HG03565 (cell line): ENCODE results near the gene IQGAP1.
"Not testable (repeated sequence)": the region's sequence is repeated elsewhere in the genome, so short reads cannot be mapped to it uniquely, and the experiment has no call there.

Experiments used
- ATAC-seq: cut with Tn5 transposase; IDR thresholded peaks from one replicate; pipeline ENCODE4 v1.9.1; 2021; ENCODE audit warnings: mild to moderate bottlenecking, moderate library complexity; ENCODE audit not compliant: unreplicated experiment

IQGAP1 gene

DNA sequence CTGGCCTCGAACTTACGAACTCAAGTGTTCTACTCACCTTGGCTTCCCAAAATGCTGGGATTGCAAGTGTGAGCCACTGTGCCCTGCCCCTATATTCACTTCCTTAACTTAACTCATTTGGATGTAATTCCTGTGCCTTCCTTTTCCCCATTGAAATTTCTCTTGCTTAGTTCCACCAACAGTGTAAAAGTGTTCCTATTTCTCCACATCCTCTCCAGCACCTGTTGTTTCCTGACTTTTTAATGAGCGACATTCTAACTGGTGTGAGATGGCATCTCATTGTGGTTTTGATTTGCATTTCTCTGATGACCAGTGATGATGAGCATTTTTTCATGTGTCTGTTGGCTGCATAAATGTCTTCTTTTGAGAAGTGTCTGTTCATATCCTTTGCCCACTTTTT lies 21.5 kb downstream of the IQGAP1 start:
- not testable (repeated sequence) for ATAC-seq

- ATAC-seq = not testable (repeated sequence)
These were observed 22.3 kb downstream of the IQGAP1 start for GRCh38 chr15:90410316-90410715.

DNA sequence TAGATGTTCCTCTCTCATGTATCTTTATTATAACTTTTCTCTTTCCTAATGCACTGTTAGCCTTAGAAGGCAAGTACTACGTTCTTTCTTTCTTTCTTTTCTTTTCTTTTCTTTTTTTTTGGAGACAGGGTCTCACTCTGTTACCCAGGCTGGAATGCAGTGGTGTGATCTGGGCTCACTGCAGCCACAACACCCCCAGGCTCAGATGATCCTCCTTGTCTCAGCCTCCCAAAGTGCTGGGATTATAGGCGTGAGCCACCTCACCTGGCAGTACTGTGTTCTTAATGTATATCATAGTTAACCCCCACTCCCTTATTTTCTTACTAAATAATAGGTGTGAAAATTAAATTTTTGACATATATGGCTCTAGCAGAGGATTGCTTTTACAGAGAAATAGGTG lies 23.1 kb downstream of the IQGAP1 start:
- no peak for ATAC-seq

DNA sequence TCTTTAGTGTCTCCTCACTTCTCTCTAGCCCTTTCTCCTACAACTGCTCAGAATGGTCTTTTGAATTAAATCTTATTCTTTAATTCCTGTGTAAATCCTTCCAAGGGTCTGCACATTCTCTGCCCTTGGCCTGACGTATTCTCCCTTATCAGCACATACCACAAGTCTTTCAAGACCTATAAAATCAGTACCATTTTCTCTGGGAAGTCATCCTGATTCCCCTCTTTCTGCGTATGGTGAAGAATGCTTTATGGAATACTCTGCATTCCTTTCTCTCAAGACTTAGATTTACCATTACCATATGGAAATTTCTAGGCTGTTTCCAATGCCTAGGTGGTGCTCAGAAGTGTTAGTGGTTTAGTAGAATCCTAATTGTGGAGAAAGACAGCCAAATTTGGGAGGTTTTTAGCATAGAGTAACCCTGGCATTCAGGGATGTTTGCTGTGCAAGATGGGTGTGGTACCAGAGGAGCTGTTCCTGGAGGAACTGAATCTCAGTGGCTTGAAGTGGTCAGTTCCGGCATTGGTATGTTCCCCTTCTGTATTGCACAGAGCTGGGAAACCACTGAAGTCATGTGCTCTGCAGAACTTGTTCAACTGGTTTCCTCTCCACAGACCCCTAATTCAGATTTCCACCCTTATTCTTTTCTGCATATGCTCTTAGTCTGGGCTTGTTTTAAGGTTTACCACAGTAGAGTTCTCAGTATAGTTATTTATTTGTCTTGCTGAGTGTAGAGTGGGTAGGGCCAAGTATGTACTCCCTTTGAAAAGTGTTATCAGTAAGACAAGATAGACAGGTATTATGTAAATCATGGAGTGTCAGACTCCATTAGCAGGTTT lies 24.5 kb downstream of the IQGAP1 start:
- ATAC-seq = peak; percentile 90

- ATAC-seq = no peak
These were observed 25.7 kb downstream of the IQGAP1 start for GRCh38 chr15:90413411-90414379.

DNA sequence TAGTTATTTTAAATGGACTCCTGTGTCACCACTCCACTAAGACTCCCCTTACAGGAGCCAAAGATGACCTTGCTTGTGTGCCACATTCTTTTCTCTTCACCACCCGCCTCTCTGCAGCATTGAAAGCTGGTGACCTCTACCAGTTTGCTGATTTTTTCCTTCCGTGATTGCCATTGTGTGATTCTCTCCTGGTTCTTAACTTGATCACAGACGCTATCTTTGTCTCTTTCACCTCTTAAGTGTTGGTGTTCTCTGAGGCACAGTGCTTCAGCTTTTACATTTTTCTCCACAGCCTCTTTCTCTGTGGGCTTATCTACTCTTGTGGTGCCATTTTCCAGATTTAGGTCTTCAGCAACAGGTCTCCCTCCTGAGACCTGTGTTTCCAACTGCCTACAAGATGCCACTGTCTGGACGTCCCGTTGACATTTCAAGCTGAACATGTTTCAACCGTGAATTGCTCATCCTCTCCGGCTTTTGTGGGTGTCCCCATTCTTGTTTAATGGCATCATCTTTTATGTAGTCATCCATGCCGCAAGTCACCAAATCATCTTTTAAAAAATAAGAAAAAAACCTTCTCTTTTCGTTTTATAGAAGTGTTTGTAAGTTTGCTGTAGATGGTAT lies 26.5 kb downstream of the IQGAP1 start:
- ATAC-seq = no peak

DNA sequence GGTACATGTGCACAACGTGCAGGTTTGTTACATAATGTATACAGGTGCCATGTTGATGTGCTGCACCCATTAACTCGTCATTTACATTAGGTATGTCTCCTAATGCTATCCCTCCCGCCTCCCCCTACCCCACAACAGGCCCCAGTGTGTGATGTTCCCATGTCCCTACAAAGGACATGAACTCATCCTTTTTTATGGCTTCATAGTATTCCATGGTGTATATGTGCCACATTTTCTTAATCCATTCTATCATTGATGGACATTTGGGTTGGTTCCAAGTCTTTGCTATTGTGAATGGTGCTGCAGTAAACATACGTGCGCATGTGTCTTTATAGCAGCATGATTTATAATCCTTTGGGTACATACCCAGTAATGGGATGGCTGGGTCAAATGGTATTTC lies 28.0 kb downstream of the IQGAP1 start:
- not testable (repeated sequence) for ATAC-seq

DNA sequence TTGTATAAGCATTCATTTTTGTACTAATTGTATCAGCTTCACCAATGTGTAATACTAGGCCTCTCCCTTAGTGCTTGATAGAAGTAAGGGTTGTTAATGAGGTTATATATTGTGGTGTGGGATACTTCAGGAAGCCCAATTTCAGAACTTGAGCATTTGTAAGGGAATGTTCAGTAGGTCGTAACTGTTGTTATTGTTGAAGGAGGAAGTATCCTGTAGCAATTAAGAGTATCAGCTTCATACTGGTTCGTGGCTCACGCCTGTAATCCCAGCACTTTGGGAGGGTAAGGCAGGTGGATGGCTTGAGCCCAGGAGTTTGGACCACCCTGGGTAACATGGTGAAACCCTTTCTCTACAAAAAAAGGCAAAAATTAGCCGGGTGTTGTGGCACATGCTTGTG lies 30.6 kb downstream of the IQGAP1 start:
- no peak for ATAC-seq

GRCh38 chr15:90419206-90419605 lies 31.2 kb downstream of the IQGAP1 start:
- ATAC-seq = no peak

DNA sequence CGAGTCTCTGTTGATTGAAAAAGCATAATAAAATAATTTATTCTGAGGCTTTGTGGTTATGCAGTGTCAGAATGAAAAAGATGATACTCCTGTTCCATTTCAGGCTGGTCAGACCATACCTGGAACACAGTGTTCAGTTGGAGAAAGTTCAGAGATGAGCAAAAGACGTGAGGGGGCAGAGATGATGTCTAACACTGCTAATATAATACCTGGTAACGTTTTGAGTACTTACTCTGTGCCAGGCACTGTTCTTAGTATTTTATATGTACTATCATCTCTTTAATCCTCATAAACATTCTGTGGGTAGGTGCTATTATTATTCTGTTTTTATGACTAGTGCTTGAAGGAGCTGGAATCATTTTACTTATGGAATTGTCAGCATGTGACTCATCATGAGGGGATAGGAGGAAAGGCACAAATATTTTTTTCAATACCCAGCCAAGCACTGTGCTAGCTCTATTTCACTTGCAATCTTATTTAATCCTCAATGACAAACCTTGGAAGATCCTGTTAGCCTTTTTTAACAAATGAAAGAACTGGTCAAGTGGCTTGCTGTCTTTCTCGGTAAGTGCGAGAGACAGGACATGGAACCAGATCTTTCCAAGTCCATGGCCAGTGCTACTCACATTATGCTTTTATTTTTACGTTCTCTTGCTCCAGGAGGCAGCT lies 31.8 kb downstream of the IQGAP1 start:
- ATAC-seq = no peak

DNA sequence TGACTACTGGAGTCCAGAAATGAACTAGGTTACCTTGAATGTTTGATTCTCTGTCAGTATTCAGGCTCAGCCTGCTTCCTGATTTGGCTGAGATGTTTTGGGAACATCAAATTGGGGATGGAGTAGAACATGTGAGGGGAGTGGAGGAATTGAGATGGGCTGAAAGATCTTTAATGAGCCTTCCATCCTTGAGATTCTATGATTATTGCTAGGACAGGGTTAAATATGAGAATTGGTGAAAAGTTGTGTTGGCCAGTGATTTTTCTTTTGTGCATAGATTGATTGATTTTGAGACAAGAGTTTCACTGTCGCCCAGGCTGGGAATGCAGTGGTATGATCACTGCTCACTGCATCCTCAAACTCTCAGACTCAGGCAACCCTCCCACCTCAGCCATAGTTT lies 32.4 kb downstream of the IQGAP1 start:
- ATAC-seq = no peak

DNA sequence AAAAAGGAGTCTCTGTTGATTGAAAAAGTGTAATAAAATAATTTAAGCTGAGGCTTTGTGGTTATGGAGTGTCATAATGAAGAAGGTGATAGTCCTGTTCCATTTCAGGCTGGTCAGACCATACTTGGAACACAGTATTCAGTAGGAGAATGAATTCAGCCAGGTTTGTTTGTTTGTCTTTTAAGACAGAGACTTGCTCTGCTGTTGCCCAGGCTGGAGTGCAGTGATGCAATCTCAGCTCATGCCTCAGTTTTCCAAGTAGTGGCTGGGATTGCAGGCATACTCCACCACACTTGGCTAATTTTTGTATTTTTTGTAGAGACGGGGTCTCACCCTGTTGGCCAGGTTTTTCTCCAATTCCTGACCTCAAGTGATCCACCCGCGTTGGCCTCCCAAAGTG lies 33.5 kb downstream of the IQGAP1 start:
- no peak for ATAC-seq

DNA sequence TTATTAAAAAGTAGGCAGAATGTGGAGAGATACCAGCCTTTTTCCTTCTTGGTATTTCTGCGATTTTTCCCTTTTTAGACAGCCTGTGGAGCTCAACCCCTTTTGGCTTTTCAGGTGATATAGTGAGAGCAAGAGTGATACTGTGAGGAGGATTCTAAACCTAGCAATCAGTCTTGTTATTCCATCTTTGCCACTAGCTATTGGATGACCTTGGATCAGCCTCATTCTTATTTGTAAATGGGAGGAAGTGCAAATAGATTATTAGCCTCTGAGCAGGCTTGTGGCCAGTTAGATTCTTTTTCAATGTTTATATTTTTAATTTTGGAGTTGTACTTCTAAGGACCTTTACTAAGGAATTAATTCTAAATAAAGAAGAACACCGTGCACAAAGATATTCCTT lies 34.0 kb downstream of the IQGAP1 start:
- ATAC-seq = no peak

GRCh38 chr15:90422936-90423335 lies 34.9 kb downstream of the IQGAP1 start:
- no peak for ATAC-seq

DNA sequence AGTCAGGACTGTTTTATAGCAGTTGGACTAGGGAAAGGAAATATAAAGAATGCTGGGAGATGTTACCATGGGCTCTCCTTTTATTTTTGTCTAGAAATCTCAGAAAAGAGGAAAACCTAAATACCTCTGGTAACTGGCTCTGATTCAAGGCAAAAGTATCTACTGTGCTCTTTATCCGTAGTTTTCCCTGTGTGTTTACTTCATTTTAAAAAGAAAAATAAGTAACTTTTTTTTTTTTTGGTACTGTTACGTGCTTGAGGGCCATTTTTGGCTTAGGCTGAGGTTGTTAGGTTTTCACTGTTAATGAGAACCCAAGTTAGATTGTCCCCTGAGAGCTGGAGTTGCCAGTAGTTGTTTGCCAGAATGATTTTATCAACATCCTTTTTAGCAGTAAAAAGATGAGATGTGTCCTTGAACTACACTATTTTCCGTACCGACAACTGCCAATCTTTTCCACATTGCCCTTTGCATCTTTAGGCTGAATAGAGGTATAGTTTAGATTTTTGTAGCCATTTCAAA lies 35.8 kb downstream of the IQGAP1 start:
- ATAC-seq = no peak

DNA sequence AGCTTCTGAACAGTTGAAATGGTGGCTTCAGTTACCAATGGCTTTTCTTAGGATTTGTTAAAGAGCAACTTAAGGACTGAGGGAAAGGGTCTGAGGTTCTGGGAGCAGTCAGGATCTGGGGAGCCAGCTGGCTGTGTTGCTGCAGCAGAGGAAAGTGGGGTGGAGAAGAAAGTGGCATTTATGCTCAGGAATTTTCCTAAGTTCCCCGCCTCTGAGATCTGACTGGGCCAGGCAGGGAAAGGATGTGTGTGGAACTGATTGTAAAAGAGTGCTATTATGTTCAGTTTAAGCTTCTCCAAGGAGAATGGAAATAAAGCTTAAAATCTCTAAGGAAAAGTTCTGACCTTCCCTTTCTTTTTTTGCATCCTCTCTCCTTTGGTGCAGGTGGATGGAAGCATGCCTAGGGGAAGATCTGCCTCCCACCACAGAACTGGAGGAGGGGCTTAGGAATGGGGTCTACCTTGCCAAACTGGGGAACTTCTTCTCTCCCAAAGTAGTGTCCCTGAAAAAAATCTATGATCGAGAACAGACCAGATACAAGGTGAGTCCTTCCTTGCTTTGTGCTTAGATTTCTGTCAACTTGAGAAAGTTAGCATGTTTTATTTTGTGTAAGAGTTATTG lies 37.8 kb downstream of the IQGAP1 start:
- no peak for ATAC-seq

- ATAC-seq = no peak
These were observed 39.1 kb downstream of the IQGAP1 start for GRCh38 chr15:90427185-90427584.

DNA sequence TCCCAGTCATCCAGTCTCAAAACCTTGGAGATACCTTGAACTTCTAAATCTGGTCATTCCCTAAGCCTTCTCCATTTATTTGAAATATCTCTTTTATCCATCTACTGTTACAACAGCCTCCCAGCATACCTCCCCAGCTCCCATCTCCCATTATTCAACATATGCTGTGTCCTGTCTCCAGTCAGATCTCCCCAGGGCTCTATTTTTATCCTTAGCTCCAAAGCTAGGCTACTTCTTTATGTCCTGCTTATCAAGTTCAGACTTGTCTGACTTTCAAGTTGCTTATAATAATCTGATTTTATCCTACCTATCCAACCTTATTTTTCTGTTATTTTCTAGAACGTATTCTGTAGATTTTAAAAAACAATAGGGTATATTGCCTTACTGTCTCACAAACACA lies 44.2 kb downstream of the IQGAP1 start:
- ATAC-seq = no peak

- no peak for ATAC-seq
These were observed 47.8 kb downstream of the IQGAP1 start for GRCh38 chr15:90435652-90436337.

- ATAC-seq = no peak
These were observed 48.9 kb downstream of the IQGAP1 start for GRCh38 chr15:90436952-90437351.
